Spleen (tissue), 11 donors: ENCODE data around the gene CRB1. TPM values are rescaled to one million over a fixed set of nuclear protein-coding genes. Genes with fewer than 3 reads are reported as not detected.

ENCODE experiments used
- DNase-seq: peaks from one replicate; pipeline ENCODE4 v3.0.0-alpha.2; 2020
- H3K27ac ChIP-seq, 8 donors: fragments of 200-600 bp; sonication (generic) in 7 of 8; 1 replicate in 4 of 8; 2 replicates in 4 of 8; pipeline versions ENCODE4 v1.5.0 to v1.8.0; 2016 to 2021; ENCODE audit warnings: inconsistent platforms in 4 of 8, mild to moderate bottlenecking in 4 of 8, moderate library complexity in 1 of 8
- H3K27me3 ChIP-seq, 7 donors: fragments of 200-600 bp; sonication (generic) in 6 of 7; replicated peaks in 1 of 7; 1 replicate in 4 of 7; 2 replicates in 3 of 7; pipeline versions ENCODE4 v1.5.0 to v1.8.0; 2016 to 2021; ENCODE audit warnings: inconsistent platforms in 3 of 7, mild to moderate bottlenecking in 1 of 7
- H3K36me3 ChIP-seq, 6 donors: fragments of 200-600 bp; sonication (generic) in 5 of 6; 1 replicate in 4 of 6; 2 replicates in 2 of 6; pipeline versions ENCODE4 v1.5.0 to v1.8.0; 2016 to 2021; ENCODE audit warnings: inconsistent platforms in 2 of 6
- H3K4me1 ChIP-seq, 6 donors: fragments of 200-600 bp; sonication (generic) in 5 of 6; 1 replicate in 3 of 6; 2 replicates in 3 of 6; pipeline versions ENCODE4 v1.5.0 to v1.8.0; 2016 to 2021; ENCODE audit warnings: inconsistent platforms in 3 of 6
- H3K4me3 ChIP-seq, 8 donors: fragments of 200-600 bp; sonication (generic) in 7 of 8; 1 replicate in 4 of 8; 2 replicates in 4 of 8; pipeline versions ENCODE4 v1.5.0 to v1.8.0; 2016 to 2021; ENCODE audit warnings: inconsistent platforms in 4 of 8, mild to moderate bottlenecking in 4 of 8, moderate library complexity in 2 of 8
- H3K9me3 ChIP-seq, 8 donors: fragments of 200-600 bp; sonication (generic) in 7 of 8; 1 replicate in 4 of 8; 2 replicates in 4 of 8; pipeline versions ENCODE4 v1.5.0 to v1.8.0; 2016 to 2021; ENCODE audit warnings: inconsistent platforms in 4 of 8
- CTCF ChIP-seq, 11 experiments: fragments of 200-600 bp in 7 of 11; fragments of 450-650 bp in 4 of 11; sonication (generic) in 4 of 11; IDR thresholded peaks in 8 of 11; conservative IDR thresholded peaks in 3 of 11; 1 replicate in 7 of 11; 2 replicates in 4 of 11; pipeline versions ENCODE4 v1.4.0 to v1.8.0; 2016 to 2021; ENCODE audit warnings: antibody characterized with exemption in 11 of 11, inconsistent platforms in 4 of 11, mild to moderate bottlenecking in 1 of 11
- POLR2A ChIP-seq, 3 donors: fragments of 450-650 bp; IDR thresholded peaks; one replicate each; pipeline ENCODE4 v1.5.1; 2017; ENCODE audit warnings: antibody characterized with exemption in 3 of 3, mild to moderate bottlenecking in 1 of 3
- POLR2AphosphoS5 ChIP-seq, 3 donors: sonication (generic); formaldehyde crosslinking; IDR thresholded peaks; one replicate each; pipeline ENCODE4 v1.5.1; 2017; ENCODE audit warnings: antibody characterized with exemption in 3 of 3
- WGBS, 5 donors: extraction: QIAGEN DNeasy Blood & Tissue Kit in 3 of 5; methylation state at CpG; one replicate each; pipeline versions ENCODE4 v1.1.5 to v1.1.7; 2013 to 2018; 5-methylcytosine and 5-hydroxymethylcytosine counted together
- intact Hi-C: fragments of 100-400 bp; cut with DNase I; formaldehyde crosslinking; loops from one replicate; pipeline ENCODE4 v1.15.0; 2023; ENCODE audit warnings: low total_unique reads
- polyA plus RNA-seq, 3 donors: library from polyadenylated mRNA; stranded (reverse); fragments of 200-250 nt; gene quantifications; one replicate each; pipeline ENCODE4 v1.2.1, GENCODE V29; 2013
- total RNA-seq, 7 donors: library from RNA; depleted of rRNA in 3 of 7; stranded (reverse); fragments of >200 nt in 3 of 7; fragmentation: NEBNext Ultra II Directional in 4 of 7; extraction: Animal tissue kit (Norgen Biotek cat#: 25700) in 4 of 7; gene quantifications; one replicate each; pipeline versions ENCODE4 v1.1.0 to v1.2.1, GENCODE V29; 2016 to 2021
- donor health status: healthy with polysubstance abuse.
- donor health status: DM: no; HTN: no; CAD: no; lungs with moderate emphysema.
- donor health status: DM: no; HTN: no; CAD: no.
- donor health status: Bipolar disorder and iron deficiency.
- donor health status: healthy.
- donor health status: DM: no; HTN: no; CAD: no.
- donor health status: DM: yes; HTN: yes; CAD: no.

CRB1 gene
- total and polyA plus RNA-seq, 10 donors: 0.05 to 0.49 (median 0.20) TPM; not detected in 1

GRCh38 chr1:197287863-197288262 lies 19.8 kb downstream of the CRB1 start:
- WGBS, 5 donors: 89 to 95% (median 93%) methylated on average over 4 of the region's 4 CpGs
- no peak for DNase-seq
- TF ChIP-seq POLR2A (IDR thresholded peaks at IDR 0.05): no peak
- no peak for TF ChIP-seq CTCF (IDR thresholded peaks at IDR 0.05 in 8 of 11, conservative IDR thresholded peaks at IDR 0.05 in 3 of 11)
- no peak for TF ChIP-seq POLR2AphosphoS5 (IDR thresholded peaks at IDR 0.05)

GRCh38 chr1:197302775-197303174 lies 34.7 kb downstream of the CRB1 start:
- DNase-seq: no peak
- no peak overlapping the region for H3K27ac ChIP-seq
- peaks cover 0 to under 1% (median 0%) of the 10 kb centered on the region in 8 donors for H3K9me3 ChIP-seq
- no peaks in the 10 kb centered on the region for H3K36me3 ChIP-seq
- intact Hi-C loops: no loop called here
- H3K4me3 ChIP-seq: no peak overlapping the region
- H3K27me3 ChIP-seq: no peaks in the 10 kb centered on the region
- TF ChIP-seq CTCF (IDR thresholded peaks at IDR 0.05 in 8 of 11, conservative IDR thresholded peaks at IDR 0.05 in 3 of 11) (no peak), POLR2AphosphoS5 (IDR thresholded peaks at IDR 0.05) (no peak), POLR2A (IDR thresholded peaks at IDR 0.05) (no peak)
- no peaks in the 10 kb centered on the region for H3K4me1 ChIP-seq

More at GRCh38 chr1:197287863-197288262, 19.8 kb downstream of the CRB1 start:
- Histone ChIP-seq H3K9me3 (peaks cover 0 to 3% (median 0%) of the 10 kb centered on the region in 8 donors), H3K27ac (no peak overlapping the region), H3K4me1 (no peaks in the 10 kb centered on the region), H3K27me3 (no peaks in the 10 kb centered on the region), H3K4me3 (no peak overlapping the region), H3K36me3 (no peaks in the 10 kb centered on the region)
- intact Hi-C loops: no loop called here

- WGBS, 5 donors: 77 to 98% (median 89%) methylated on average over 1 of the region's 1 CpG
- Histone ChIP-seq H3K4me1 (no peaks in the 10 kb centered on the region), H3K27ac (no peak overlapping the region), H3K36me3 (no peaks in the 10 kb centered on the region), H3K9me3 (peaks cover 0 to 3% (median 0%) of the 10 kb centered on the region in 8 donors), H3K27me3 (no peaks in the 10 kb centered on the region), H3K4me3 (no peak overlapping the region)
- TF ChIP-seq POLR2A (IDR thresholded peaks at IDR 0.05): no peak
- TF ChIP-seq CTCF (IDR thresholded peaks at IDR 0.05 in 8 of 11, conservative IDR thresholded peaks at IDR 0.05 in 3 of 11): no peak
- no peak for TF ChIP-seq POLR2AphosphoS5 (IDR thresholded peaks at IDR 0.05)
- intact Hi-C loops: no loop called here
- DNase-seq: no peak
Observed at GRCh38 chr1:197303463-197303862, 35.4 kb downstream of the CRB1 start.

GRCh38 chr1:197304638-197305200 lies 36.7 kb downstream of the CRB1 start:
- intact Hi-C loops: no loop called here
- no peak overlapping the region for H3K27ac ChIP-seq
- H3K36me3 ChIP-seq: no peaks in the 10 kb centered on the region
- H3K9me3 ChIP-seq: peaks cover 0 to 3% (median 0%) of the 10 kb centered on the region in 8 donors
- no peaks in the 10 kb centered on the region for H3K4me1 ChIP-seq
- no peak overlapping the region for H3K4me3 ChIP-seq
- TF ChIP-seq CTCF (IDR thresholded peaks at IDR 0.05 in 8 of 11, conservative IDR thresholded peaks at IDR 0.05 in 3 of 11): no peak
- TF ChIP-seq POLR2A (IDR thresholded peaks at IDR 0.05): no peak
- no peak for TF ChIP-seq POLR2AphosphoS5 (IDR thresholded peaks at IDR 0.05)
- H3K27me3 ChIP-seq: no peaks in the 10 kb centered on the region
- no peak for DNase-seq
- WGBS, 5 donors: 83 to 100% (median 92%) methylated on average over 1 of the region's 1 CpG
